Measurements from ENCODE around the gene LSR. TPM values are rescaled to one million over a fixed set of nuclear protein-coding genes. Genes with fewer than 3 reads are reported as not detected.

Gene LSR
- polyA plus RNA-seq, 1 donor (not counting 4 experiments of a cell fraction or from before 2014, with no cell fraction given), result 51.3 TPM

GRCh38 chr19:35310811-35311465 lies 62.1 kb downstream of the LSR start:
- Histone ChIP-seq H3K9ac (ENCODE audit: control insufficient read depth, extremely low read depth, insufficient read depth, low read length) (no peak overlapping the region), H3K4me1 (ENCODE audit: control insufficient read depth, extremely low read depth, insufficient read depth, low read length) (peaks cover 5% of the 10 kb centered on the region), H3K9me3 (ENCODE audit: control insufficient read depth, low read depth, low read length) (no peaks in the 10 kb centered on the region), H3K27me3 (ENCODE audit: control insufficient read depth, extremely low read depth, insufficient read depth, low read length) (peaks cover 3% of the 10 kb centered on the region), H2AFZ (ENCODE audit: control insufficient read depth, low read length) (no peak overlapping the region), H3K9me1 (ENCODE audit: control insufficient read depth, extremely low read depth, insufficient read depth, low read length) (no peaks in the 10 kb centered on the region), H3K36me3 (ENCODE audit: control insufficient read depth in 2 of 2, extremely low read depth in 1 of 2, insufficient read depth in 2 of 2, low read length in 2 of 2) (no peaks in the 10 kb centered on the region), H3K79me2 (ENCODE audit: control insufficient read depth, insufficient read depth, low read length) (no peaks in the 10 kb centered on the region), H4K20me1 (ENCODE audit: control insufficient read depth, extremely low read depth, insufficient read depth, low read length) (no peaks in the 10 kb centered on the region), H3K4me2 (ENCODE audit: control insufficient read depth, extremely low read depth, insufficient read depth, low read depth, low read length) (no peak overlapping the region), H3K4me3 (ENCODE audit: control insufficient read depth in 2 of 3, extremely low read depth in 1 of 3, insufficient read depth in 2 of 3, low read depth in 1 of 3, low read length in 3 of 3) (no peak overlapping the region), H3K27ac (ENCODE audit: control insufficient read depth, insufficient read depth, low read length) (no peak overlapping the region)
- TF ChIP-seq EZH2 (IDR thresholded peaks at IDR 0.05; ENCODE audit: low read length), result no peak
- TF ChIP-seq, protein P1, sequence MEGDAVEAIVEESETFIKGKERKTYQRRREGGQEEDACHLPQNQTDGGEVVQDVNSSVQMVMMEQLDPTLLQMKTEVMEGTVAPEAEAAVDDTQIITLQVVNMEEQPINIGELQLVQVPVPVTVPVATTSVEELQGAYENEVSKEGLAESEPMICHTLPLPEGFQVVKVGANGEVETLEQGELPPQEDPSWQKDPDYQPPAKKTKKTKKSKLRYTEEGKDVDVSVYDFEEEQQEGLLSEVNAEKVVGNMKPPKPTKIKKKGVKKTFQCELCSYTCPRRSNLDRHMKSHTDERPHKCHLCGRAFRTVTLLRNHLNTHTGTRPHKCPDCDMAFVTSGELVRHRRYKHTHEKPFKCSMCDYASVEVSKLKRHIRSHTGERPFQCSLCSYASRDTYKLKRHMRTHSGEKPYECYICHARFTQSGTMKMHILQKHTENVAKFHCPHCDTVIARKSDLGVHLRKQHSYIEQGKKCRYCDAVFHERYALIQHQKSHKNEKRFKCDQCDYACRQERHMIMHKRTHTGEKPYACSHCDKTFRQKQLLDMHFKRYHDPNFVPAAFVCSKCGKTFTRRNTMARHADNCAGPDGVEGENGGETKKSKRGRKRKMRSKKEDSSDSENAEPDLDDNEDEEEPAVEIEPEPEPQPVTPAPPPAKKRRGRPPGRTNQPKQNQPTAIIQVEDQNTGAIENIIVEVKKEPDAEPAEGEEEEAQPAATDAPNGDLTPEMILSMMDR (optimal IDR thresholded peaks at IDR 0.05 in 1 of 3, IDR thresholded peaks at IDR 0.05 in 1 of 3, conservative IDR thresholded peaks at IDR 0.05 in 1 of 3; ENCODE audit: extremely low read depth in 1 of 3, insufficient read depth in 2 of 3, low read length in 3 of 3), result no peak
- FAIRE-seq, result no peak
- no peak for DNase-seq (ENCODE audit: low read depth, low spot score)
- dilution Hi-C loops (cut with MboI; ENCODE audit: extremely low pct_ligation_motif_present, low sequenced_read_pairs), result no loop called here

- Histone ChIP-seq H3K27ac (ENCODE audit: control insufficient read depth, insufficient read depth, low read length) (no peak overlapping the region), H2AFZ (ENCODE audit: control insufficient read depth, low read length) (no peak overlapping the region), H3K27me3 (ENCODE audit: control insufficient read depth, extremely low read depth, insufficient read depth, low read length) (peaks cover 3% of the 10 kb centered on the region), H3K79me2 (ENCODE audit: control insufficient read depth, insufficient read depth, low read length) (no peaks in the 10 kb centered on the region), H3K4me1 (ENCODE audit: control insufficient read depth, extremely low read depth, insufficient read depth, low read length) (peaks cover 5% of the 10 kb centered on the region), H3K9me1 (ENCODE audit: control insufficient read depth, extremely low read depth, insufficient read depth, low read length) (no peaks in the 10 kb centered on the region), H3K9ac (ENCODE audit: control insufficient read depth, extremely low read depth, insufficient read depth, low read length) (no peak overlapping the region), H4K20me1 (ENCODE audit: control insufficient read depth, extremely low read depth, insufficient read depth, low read length) (no peaks in the 10 kb centered on the region), H3K36me3 (ENCODE audit: control insufficient read depth in 2 of 2, extremely low read depth in 1 of 2, insufficient read depth in 2 of 2, low read length in 2 of 2) (no peaks in the 10 kb centered on the region), H3K4me3 (ENCODE audit: control insufficient read depth in 2 of 3, extremely low read depth in 1 of 3, insufficient read depth in 2 of 3, low read depth in 1 of 3, low read length in 3 of 3) (no peak overlapping the region), H3K4me2 (ENCODE audit: control insufficient read depth, extremely low read depth, insufficient read depth, low read depth, low read length) (no peak overlapping the region), H3K9me3 (ENCODE audit: control insufficient read depth, low read depth, low read length) (no peaks in the 10 kb centered on the region)
- dilution Hi-C loops (cut with MboI; ENCODE audit: extremely low pct_ligation_motif_present, low sequenced_read_pairs), result no loop called here
- no peak for TF ChIP-seq EZH2 (IDR thresholded peaks at IDR 0.05; ENCODE audit: low read length)
- TF ChIP-seq, protein P1 (optimal IDR thresholded peaks at IDR 0.05 in 1 of 3, IDR thresholded peaks at IDR 0.05 in 1 of 3, conservative IDR thresholded peaks at IDR 0.05 in 1 of 3; ENCODE audit: extremely low read depth in 1 of 3, insufficient read depth in 2 of 3, low read length in 3 of 3), result no peak
- DNase-seq (ENCODE audit: low read depth, low spot score) (no peak), FAIRE-seq (no peak)
These were observed 63.3 kb downstream of the LSR start for GRCh38 chr19:35311901-35312665.
